Thoracic aorta (tissue), 2 donors: Measurements from ENCODE around the gene ATG14. TPM values are rescaled to one million over a fixed set of nuclear protein-coding genes. Genes with fewer than 3 reads are reported as not detected.
A peak's percentile ranks its signal among the peaks of the same experiment; 100 is the strongest.

ENCODE experiments used
- ATAC-seq: fragments of 150-250 bp; one replicate; pipeline ENCODE4 v1.8.0; 2017; ENCODE audit warnings: low read depth; ENCODE audit not compliant: insufficient number of reproducible peaks, low FRiP score
- DNase-seq: peaks from one replicate; pipeline ENCODE4 v3.0.0-alpha.2; 2020; ENCODE audit warnings: low spot score
- H3K27ac ChIP-seq, 2 donors: fragments of 200-600 bp; sonication (generic); 1 replicate in 1 of 2; 2 replicates in 1 of 2; pipeline ENCODE4 v1.5.1; 2016; ENCODE audit warnings: mild to moderate bottlenecking in 2 of 2, moderate library complexity in 2 of 2
- H3K27me3 ChIP-seq: fragments of 200-600 bp; sonication (generic); replicated peaks from 2 replicates; pipeline ENCODE4 v1.6.0; 2016; ENCODE audit warnings: mild to moderate bottlenecking; ENCODE audit not compliant: insufficient read depth
- H3K36me3 ChIP-seq: fragments of 200-600 bp; sonication (generic); one replicate; pipeline ENCODE4 v1.5.1; 2016
- H3K4me1 ChIP-seq, 2 donors: fragments of 200-600 bp; sonication (generic); 1 replicate in 1 of 2; 2 replicates in 1 of 2; pipeline versions ENCODE4 v1.5.1 to v1.6.0; 2016; ENCODE audit warnings: low read depth in 2 of 2, mild to moderate bottlenecking in 1 of 2; ENCODE audit not compliant: control insufficient read depth in 1 of 2
- H3K4me3 ChIP-seq: fragments of 200-600 bp; sonication (generic); 2 replicates; pipeline ENCODE4 v1.5.1; 2016; ENCODE audit warnings: mild to moderate bottlenecking
- H3K9me3 ChIP-seq: fragments of 200-600 bp; sonication (generic); 2 replicates; pipeline ENCODE4 v1.5.1; 2016
- CTCF ChIP-seq: fragments of 200-600 bp; sonication (generic); IDR thresholded peaks from one replicate; pipeline ENCODE4 v1.5.1; 2019; ENCODE audit warnings: antibody characterized with exemption
- total RNA-seq, 2 donors: library from RNA; depleted of rRNA; stranded (reverse); fragments of >200 nt; gene quantifications; one replicate each; pipeline versions ENCODE4 v1.1.0 to v1.2.3, GENCODE V29; 2016

The ATG14 gene
- total RNA-seq, 2 donors from 2014 or later = 19.5 to 26.0 TPM

- no peak for TF ChIP-seq CTCF
- Histone ChIP-seq H3K27me3 (no peaks in the 10 kb centered on the region), H3K4me3 (no peak overlapping the region), H3K27ac (peak overlapping the region in 1 of 2 donors; percentile 9), H3K36me3 (peaks cover 42% of the 10 kb centered on the region), H3K4me1 (no peaks in the 10 kb centered on the region), H3K9me3 (no peaks in the 10 kb centered on the region)
- DNase-seq (no peak), ATAC-seq (no peak)
Observed at GRCh38 chr14:55373784-55374705, 37.6 kb downstream of the ATG14 start.

- no peaks in the 10 kb centered on the region for H3K4me1 ChIP-seq
- H3K36me3 ChIP-seq = peaks cover 38% of the 10 kb centered on the region
- DNase-seq (no peak), ATAC-seq (no peak)
- no peaks in the 10 kb centered on the region for H3K9me3 ChIP-seq
- no peak overlapping the region for H3K4me3 ChIP-seq
- TF ChIP-seq CTCF = no peak
- no peaks in the 10 kb centered on the region for H3K27me3 ChIP-seq
- no peak overlapping the region for H3K27ac ChIP-seq
Observed at GRCh38 chr14:55372825-55373224, 38.8 kb downstream of the ATG14 start.

DNA sequence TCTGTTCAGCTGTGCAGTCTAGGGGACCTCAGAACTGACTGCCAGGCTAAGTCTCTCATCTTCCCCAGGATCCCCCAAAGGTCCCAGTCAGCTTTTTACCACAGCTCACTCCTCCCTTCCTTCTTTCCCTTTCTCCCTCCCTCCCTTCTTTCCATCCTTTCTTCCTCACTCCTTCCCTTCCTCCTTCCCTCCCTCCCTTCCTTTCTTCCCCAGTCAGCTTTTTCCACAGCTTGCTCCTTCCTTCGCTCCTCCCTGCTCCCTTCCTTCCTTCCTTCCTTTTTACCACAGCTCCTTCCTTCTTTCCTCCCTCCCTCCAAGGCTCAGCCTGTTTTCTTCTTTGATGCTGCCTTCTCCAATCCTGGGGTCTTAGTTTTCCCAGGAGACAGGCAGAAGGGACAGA is 39.2 kb downstream of the ATG14 start:
- DNase-seq = no peak
- no peaks in the 10 kb centered on the region for H3K9me3 ChIP-seq
- ATAC-seq = no peak
- TF ChIP-seq CTCF = no peak
- H3K27ac ChIP-seq = no peak overlapping the region
- H3K4me3 ChIP-seq = no peak overlapping the region
- no peaks in the 10 kb centered on the region for H3K4me1 ChIP-seq
- H3K27me3 ChIP-seq = no peaks in the 10 kb centered on the region
- peaks cover 37% of the 10 kb centered on the region for H3K36me3 ChIP-seq

DNA sequence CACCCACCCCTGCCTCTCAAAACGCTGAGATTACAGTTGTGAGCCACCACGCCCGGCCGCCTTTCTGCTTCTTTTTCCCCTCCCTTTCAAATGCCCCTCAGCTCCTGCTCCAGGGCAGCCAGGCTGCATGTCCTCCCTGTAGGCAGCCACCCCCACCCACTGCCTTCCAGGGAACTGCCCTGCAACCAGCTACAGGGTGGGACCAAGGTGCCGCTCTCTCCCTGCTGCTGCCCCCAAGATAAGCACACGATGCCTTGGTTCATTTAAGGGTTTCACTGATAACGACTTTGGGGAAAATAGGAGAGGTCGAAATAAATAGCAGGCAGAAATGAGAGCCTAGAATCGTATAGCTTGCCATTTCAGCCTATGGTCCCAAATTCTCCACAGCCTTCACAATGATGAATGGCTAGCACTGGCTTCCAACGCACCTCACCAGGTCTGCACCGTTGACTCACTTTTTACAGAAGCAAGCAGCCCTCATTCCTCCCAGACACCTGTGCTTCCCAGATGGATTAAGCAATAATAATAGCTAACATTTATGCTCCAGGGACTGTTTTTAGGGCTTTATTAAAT is 40.7 kb downstream of the ATG14 start:
- Histone ChIP-seq H3K4me1 (no peaks in the 10 kb centered on the region), H3K27ac (no peak overlapping the region), H3K4me3 (no peak overlapping the region), H3K9me3 (no peaks in the 10 kb centered on the region), H3K36me3 (peaks cover 23% of the 10 kb centered on the region), H3K27me3 (no peaks in the 10 kb centered on the region)
- no peak for TF ChIP-seq CTCF
- DNase-seq (no peak), ATAC-seq (no peak)

- no peak for ATAC-seq
- no peak for TF ChIP-seq CTCF
Observed at GRCh38 chr14:55366271-55366670, 45.4 kb downstream of the ATG14 start.

More at GRCh38 chr14:55366271-55366670, 45.4 kb downstream of the ATG14 start:
- Histone ChIP-seq H3K36me3 (peaks cover 25% of the 10 kb centered on the region), H3K9me3 (no peaks in the 10 kb centered on the region), H3K27ac (no peak overlapping the region), H3K27me3 (no peaks in the 10 kb centered on the region), H3K4me3 (no peak overlapping the region), H3K4me1 (no peaks in the 10 kb centered on the region)
- no peak for DNase-seq
